Measurements from ENCODE around the gene CHCHD5.

GRCh38 chr2:112597537-112598322 lies 13.3 kb downstream of the CHCHD5 start:
- TF ChIP-seq POLR2A (IDR thresholded peaks at IDR 0.05) (no peak), CTCF (IDR thresholded peaks at IDR 0.05) (no peak), EP300 (IDR thresholded peaks at IDR 0.05) (no peak)
